Prostate gland (tissue), 2 donors: ENCODE measurements around the gene CEP85. TPM values are rescaled to one million over a fixed set of nuclear protein-coding genes. Genes with fewer than 3 reads are reported as not detected.
"Not testable (repeated sequence)": the region's sequence is repeated elsewhere in the genome, so short reads cannot be mapped to it uniquely, and the experiment has no call there.

Experiments
- DNase-seq: peaks from one replicate; pipeline ENCODE4 v3.0.0-alpha.2; 2019; ENCODE audit warnings: low spot score
- H3K27ac ChIP-seq, 2 donors: fragments of 200-600 bp; sonication (generic); 2 replicates each; pipeline ENCODE4 v1.5.1; 2017 to 2019
- H3K27me3 ChIP-seq: fragments of 200-600 bp; sonication (generic); replicated peaks from 2 replicates; pipeline ENCODE4 v1.5.1; 2019; ENCODE audit not compliant: insufficient read depth
- H3K36me3 ChIP-seq, 2 donors: fragments of 200-600 bp; sonication (generic); 1 replicate in 1 of 2; 2 replicates in 1 of 2; pipeline versions ENCODE4 v1.5.1 to v1.8.1; 2017 to 2019
- H3K4me1 ChIP-seq: fragments of 200-600 bp; sonication (generic); replicated peaks from 2 replicates; pipeline ENCODE4 v1.5.1; 2019
- H3K4me3 ChIP-seq, 2 donors: fragments of 200-600 bp; sonication (generic); 2 replicates each; pipeline ENCODE4 v1.5.1; 2017 to 2019
- H3K9me3 ChIP-seq: fragments of 200-600 bp; sonication (generic); 2 replicates; pipeline ENCODE4 v1.5.1; 2017
- CTCF ChIP-seq, 4 experiments: fragments of 200-600 bp in 2 of 4; fragments of 450-650 bp in 2 of 4; sonication (generic) in 2 of 4; IDR thresholded peaks; 1 replicate in 3 of 4; 2 replicates in 1 of 4; pipeline ENCODE4 v1.5.1; 2016 to 2019; ENCODE audit warnings: antibody characterized with exemption in 4 of 4, mild to moderate bottlenecking in 2 of 4, moderate library complexity in 2 of 4
- POLR2A ChIP-seq: fragments of 450-650 bp; IDR thresholded peaks from one replicate; pipeline ENCODE4 v1.6.1; 2016; ENCODE audit warnings: antibody characterized with exemption, mild to moderate bottlenecking
- POLR2AphosphoS5 ChIP-seq: sonication (generic); formaldehyde crosslinking; IDR thresholded peaks from one replicate; pipeline ENCODE4 v1.6.1; 2017; ENCODE audit warnings: antibody characterized with exemption
- WGBS: methylation state at CpG from one replicate; pipeline ENCODE4 v1.1.5; 2018; 5-methylcytosine and 5-hydroxymethylcytosine counted together
- intact Hi-C: fragments of 100-400 bp; cut with DNase I; formaldehyde crosslinking; loops from one replicate; pipeline ENCODE4 v1.14.2; 2022
- total RNA-seq, 2 donors: library from RNA; depleted of rRNA; stranded (reverse); fragments of >200 nt; gene quantifications; one replicate each; pipeline ENCODE4 v1.1.0, GENCODE V29; 2016

Gene CEP85
- total RNA-seq, 2 donors from 2014 or later, result 3.4 to 21.0 TPM

- no peaks in the 10 kb centered on the region for H3K4me1 ChIP-seq
- H3K27me3 ChIP-seq, result no peaks in the 10 kb centered on the region
- no peak for DNase-seq
- 86% methylated on average over 4 of the region's 4 CpGs for WGBS
- no peak overlapping the region for H3K4me3 ChIP-seq
- intact Hi-C loops, result no loop called here
- no peaks in the 10 kb centered on the region for H3K36me3 ChIP-seq
- H3K27ac ChIP-seq, result no peak overlapping the region
- no peaks in the 10 kb centered on the region for H3K9me3 ChIP-seq
- TF ChIP-seq POLR2AphosphoS5 (no peak), CTCF (IDR thresholded peaks at IDR 0.05) (no peak), POLR2A (no peak)
These were observed 57.9 kb downstream of the CEP85 start for GRCh38 chr1:26291939-26292338.

GRCh38 chr1:26292735-26293134, 58.7 kb downstream of the CEP85 start:
- DNase-seq, H3K36me3 ChIP-seq, H3K9me3 ChIP-seq, H3K27ac ChIP-seq, H3K4me3 ChIP-seq, H3K4me1 ChIP-seq, H3K27me3 ChIP-seq, intact Hi-C loops: not testable (repeated sequence)
- WGBS, result 95% methylated on average over 5 of the region's 5 CpGs

- 91% methylated on average over 8 of the region's 11 CpGs for WGBS
- TF ChIP-seq POLR2AphosphoS5 (no peak), POLR2A (no peak), CTCF (IDR thresholded peaks at IDR 0.05) (no peak)
- H3K36me3 ChIP-seq, result no peaks in the 10 kb centered on the region
- no peak overlapping the region for H3K4me3 ChIP-seq
- intact Hi-C loops, result no loop called here
- H3K27me3 ChIP-seq, result no peaks in the 10 kb centered on the region
- no peaks in the 10 kb centered on the region for H3K4me1 ChIP-seq
- H3K27ac ChIP-seq, result no peak overlapping the region
- DNase-seq, result no peak
- H3K9me3 ChIP-seq, result no peaks in the 10 kb centered on the region
These were observed 60.0 kb downstream of the CEP85 start for GRCh38 chr1:26293911-26294463.

GRCh38 chr1:26295194-26296138, 61.5 kb downstream of the CEP85 start:
- no peak overlapping the region for H3K27ac ChIP-seq
- H3K4me1 ChIP-seq, result no peaks in the 10 kb centered on the region
- no peak overlapping the region for H3K4me3 ChIP-seq
- DNase-seq, result no peak
- TF ChIP-seq POLR2AphosphoS5 (no peak), CTCF (IDR thresholded peaks at IDR 0.05) (no peak), POLR2A (no peak)
- WGBS, result 89% methylated on average over 22 of the region's 22 CpGs
- H3K9me3 ChIP-seq, result no peaks in the 10 kb centered on the region
- no peaks in the 10 kb centered on the region for H3K36me3 ChIP-seq
- intact Hi-C loops, result no loop called here
- H3K27me3 ChIP-seq, result no peaks in the 10 kb centered on the region

GRCh38 chr1:26296340-26297056, 62.5 kb downstream of the CEP85 start:
- intact Hi-C loops, result no loop called here
- H3K9me3 ChIP-seq, result no peaks in the 10 kb centered on the region
- H3K27me3 ChIP-seq, result no peaks in the 10 kb centered on the region
- DNase-seq, result no peak
- H3K36me3 ChIP-seq, result no peaks in the 10 kb centered on the region
- no peak overlapping the region for H3K27ac ChIP-seq
- no peak overlapping the region for H3K4me3 ChIP-seq
- no peaks in the 10 kb centered on the region for H3K4me1 ChIP-seq
- 84% methylated on average over 16 of the region's 16 CpGs for WGBS
- TF ChIP-seq POLR2A (no peak), CTCF (IDR thresholded peaks at IDR 0.05) (no peak), POLR2AphosphoS5 (no peak)
